NCI-H1092 treated with DMSO at 0.1 percent for 48 hours (cell line): ENCODE measurements around the gene SRSF8.
"Not testable (repeated sequence)": the region's sequence is repeated elsewhere in the genome, so short reads cannot be mapped to it uniquely, and the experiment has no call there.

ENCODE experiments used
- DNase-seq: peaks from one replicate; lab custom pipeline; 2025; lab: John Stamatoyannopoulos, UW

The SRSF8 gene, protein sequence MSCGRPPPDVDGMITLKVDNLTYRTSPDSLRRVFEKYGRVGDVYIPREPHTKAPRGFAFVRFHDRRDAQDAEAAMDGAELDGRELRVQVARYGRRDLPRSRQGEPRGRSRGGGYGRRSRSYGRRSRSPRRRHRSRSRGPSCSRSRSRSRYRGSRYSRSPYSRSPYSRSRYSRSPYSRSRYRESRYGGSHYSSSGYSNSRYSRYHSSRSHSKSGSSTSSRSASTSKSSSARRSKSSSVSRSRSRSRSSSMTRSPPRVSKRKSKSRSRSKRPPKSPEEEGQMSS

GRCh38 chr11:95066716-95067038 is at the start of gene SRSF8:
Gene SRSF8, plus strand, starts transcription at chr11:95066919. Its CDS starts 308 bp downstream, at chr11:95067227.
- DNase-seq, result no peak

GRCh38 chr11:95021468-95021867 is 45.3 kb upstream of the SRSF8 start:
- not testable (repeated sequence) for DNase-seq

GRCh38 chr11:95024958-95025357 is 41.8 kb upstream of the SRSF8 start, which contains the start of gene KDM4E:
Gene KDM4E, plus strand, starts transcription at chr11:95025258. Its CDS starts 300 bp downstream, at chr11:95025558.
- DNase-seq, result no peak

- not testable (repeated sequence) for DNase-seq
These were observed 41.1 kb upstream of the SRSF8 start for GRCh38 chr11:95025594-95025993.

DNA sequence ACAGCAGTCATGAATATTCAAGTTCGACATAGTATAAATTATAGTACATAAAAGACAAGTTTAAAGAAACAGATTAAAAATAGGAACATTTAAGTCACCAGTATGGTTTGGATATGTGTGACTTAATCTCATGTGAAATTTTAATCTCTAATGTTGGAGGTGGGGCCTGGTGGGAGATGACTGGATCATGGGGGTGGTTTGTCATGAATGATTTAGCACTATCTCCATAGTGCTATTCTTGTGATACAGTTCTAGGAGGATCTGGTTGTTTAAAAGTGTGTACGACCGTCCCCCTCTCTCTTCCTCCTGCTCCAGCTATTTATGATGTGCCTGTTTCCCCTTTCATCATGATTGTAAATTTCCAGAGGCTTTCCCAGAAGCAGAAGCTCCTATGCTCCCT is 38.4 kb upstream of the SRSF8 start:
- no peak for DNase-seq

DNA sequence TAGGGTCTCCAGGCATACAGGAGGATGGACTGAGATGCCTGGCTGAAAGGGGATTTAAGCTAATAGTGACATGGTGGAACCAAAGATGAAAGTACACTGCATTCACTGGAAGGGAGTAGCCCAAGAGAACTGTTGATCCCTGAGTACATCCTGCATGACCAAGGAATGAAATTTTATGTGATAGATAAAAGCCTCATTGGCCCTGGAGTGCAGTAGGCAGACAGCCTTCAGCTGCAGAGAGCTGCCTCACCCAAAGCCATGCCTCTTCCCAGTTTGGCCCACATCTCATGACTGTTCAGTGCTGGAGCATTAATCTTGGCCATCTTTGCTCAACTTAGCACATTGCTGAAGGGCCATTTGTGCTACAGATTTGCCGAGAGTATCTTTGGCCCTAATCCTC is 33.7 kb upstream of the SRSF8 start:
- no peak for DNase-seq

DNA sequence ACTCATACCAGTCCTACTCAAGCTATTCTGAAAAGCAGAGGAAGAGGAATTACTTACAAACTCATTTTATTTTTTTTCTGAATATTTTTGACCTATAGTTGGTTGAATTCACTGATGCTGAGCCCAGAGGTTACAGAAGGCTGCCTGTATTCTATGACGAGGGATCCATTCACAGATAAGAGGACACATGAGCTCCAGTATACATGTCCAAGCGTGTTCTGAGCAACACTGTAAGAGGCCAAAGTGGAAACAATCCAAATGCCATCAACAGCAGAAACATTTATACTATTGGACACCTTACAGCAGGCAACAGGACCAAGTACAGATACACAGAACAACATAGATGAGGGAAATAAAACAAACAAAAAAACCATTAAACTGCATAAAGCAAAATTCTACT is 31.4 kb upstream of the SRSF8 start:
- no peak for DNase-seq

DNA sequence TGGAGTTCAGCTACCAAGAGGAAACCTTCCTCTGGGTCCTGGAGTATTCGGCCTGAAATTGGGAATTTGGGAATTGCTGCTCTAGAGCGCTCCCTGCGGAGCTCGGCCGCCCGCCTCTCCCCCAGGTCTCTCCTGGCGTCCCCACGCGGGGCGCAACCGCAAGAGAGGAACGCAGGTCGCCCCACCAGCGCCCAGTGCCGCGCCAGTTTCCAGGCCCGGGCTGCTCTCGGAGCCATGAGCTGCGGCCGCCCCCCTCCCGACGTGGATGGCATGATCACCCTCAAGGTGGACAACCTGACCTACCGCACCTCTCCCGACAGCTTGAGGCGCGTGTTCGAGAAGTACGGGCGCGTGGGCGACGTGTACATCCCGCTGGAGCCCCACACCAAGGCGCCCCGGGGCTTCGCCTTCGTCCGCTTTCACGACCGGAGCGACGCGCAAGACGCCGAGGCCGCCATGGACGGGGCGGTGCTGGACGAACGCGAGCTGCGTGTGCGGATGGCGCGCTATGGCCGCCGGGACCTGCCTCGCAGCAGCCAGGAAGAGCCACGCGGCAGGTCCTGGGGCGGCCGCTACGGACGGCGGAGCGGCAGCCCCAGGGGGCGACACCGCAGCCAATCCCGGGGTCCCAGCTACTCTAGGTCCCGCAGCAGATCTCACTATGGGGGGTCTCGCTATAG is 29.2 kb upstream of the SRSF8 start:
- DNase-seq, result not testable (repeated sequence)

DNA sequence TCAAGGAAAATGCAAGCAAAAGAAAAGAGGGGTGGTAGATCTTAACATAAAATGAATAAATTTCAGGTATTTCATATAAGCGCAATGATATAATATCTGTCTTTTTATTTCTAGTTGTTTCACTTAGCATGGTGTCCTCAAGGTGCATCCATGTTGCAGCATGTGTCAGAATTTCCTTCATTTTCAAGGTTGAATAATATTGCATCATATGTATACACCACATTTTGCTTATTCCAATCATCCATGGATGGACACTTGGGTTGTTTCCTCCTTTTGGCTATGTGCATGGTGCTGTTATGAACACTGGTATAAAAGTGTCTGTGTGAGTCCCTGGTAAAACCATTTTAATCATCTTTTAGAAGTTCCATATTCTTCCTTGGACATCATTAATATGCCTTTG is 24.5 kb upstream of the SRSF8 start:
- DNase-seq, result no peak

- no peak for DNase-seq
These were observed 23.8 kb upstream of the SRSF8 start for GRCh38 chr11:95042906-95043305.

DNA sequence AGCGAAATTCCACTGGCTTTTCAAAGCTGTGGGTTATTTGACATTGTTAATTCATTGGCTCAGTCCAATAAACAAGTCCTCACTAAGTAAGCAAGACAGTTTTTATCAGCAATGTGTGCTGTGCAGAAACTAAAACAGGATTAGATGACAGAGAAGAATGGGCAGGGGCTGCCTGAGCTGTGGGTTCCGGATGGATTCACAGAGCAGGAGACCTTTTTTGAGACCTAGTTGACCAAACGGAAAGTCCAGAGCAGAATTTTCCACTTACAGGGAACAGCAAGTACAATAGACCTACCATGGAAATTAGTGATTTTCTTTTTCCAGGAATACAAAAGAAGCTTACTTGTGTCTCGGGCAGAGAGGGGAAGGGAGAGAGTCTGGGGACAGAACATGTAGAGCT is 22.7 kb upstream of the SRSF8 start:
- no peak for DNase-seq

- no peak for DNase-seq
These were observed 20.9 kb upstream of the SRSF8 start for GRCh38 chr11:95045812-95046211.

GRCh38 chr11:95049122-95049521 is 17.6 kb upstream of the SRSF8 start, which contains the start of gene KDM4F:
Gene KDM4F, plus strand, starts transcription at chr11:95049422.
- DNase-seq, result not testable (repeated sequence)

- no peak for DNase-seq
These were observed 16.0 kb upstream of the SRSF8 start for GRCh38 chr11:95050595-95051202.

- no peak for DNase-seq
These were observed 12.4 kb upstream of the SRSF8 start for GRCh38 chr11:95054356-95054755.

GRCh38 chr11:95055283-95055897 is 11.3 kb upstream of the SRSF8 start:
- no peak for DNase-seq

- DNase-seq, result no peak
These were observed 8.8 kb upstream of the SRSF8 start for GRCh38 chr11:95057959-95058358.

- DNase-seq, result no peak
These were observed 8.1 kb upstream of the SRSF8 start for GRCh38 chr11:95058621-95059020.

GRCh38 chr11:95059046-95059445 is 7.7 kb upstream of the SRSF8 start:
- DNase-seq, result no peak

- DNase-seq, result no peak
These were observed 1.4 kb upstream of the SRSF8 start for GRCh38 chr11:95065336-95065735.

GRCh38 chr11:95067039-95067840 is 521 bp downstream of the SRSF8 start:
- peak; percentile 90 for DNase-seq

GRCh38 chr11:95067841-95068219 is 1.1 kb downstream of the SRSF8 start:
- DNase-seq, result peak; percentile 90
